GM21576 (cell line): ENCODE measurements around the gene GDPD5.
A peak's percentile ranks its signal among the peaks of the same experiment; 100 is the strongest.

ENCODE experiments used
- ATAC-seq: cut with Tn5 transposase; IDR thresholded peaks from one replicate; pipeline ENCODE4 v1.9.1; 2021; ENCODE audit warnings: mild to moderate bottlenecking, moderate library complexity; ENCODE audit not compliant: unreplicated experiment

The GDPD5 gene

DNA sequence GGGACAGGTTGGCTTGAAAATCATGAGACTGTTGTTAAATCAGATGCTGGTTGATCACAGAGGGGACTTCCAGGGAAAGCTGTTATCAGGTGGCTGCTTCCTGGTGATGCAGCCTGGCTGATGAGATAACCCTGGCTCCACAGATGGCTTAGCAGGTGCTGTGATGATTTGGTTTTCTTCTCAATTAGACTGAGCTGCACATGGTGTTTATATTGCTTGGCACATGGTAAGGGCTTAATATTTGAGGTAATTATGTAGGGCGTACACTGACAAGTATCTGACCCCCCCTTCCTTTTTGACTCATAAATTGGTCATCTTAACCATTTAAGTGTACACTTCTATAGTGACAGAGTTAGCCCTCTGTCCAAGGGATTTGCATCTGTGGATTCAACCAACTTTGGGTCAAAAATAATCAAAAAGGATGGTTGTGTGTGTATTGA lies 119.4 kb downstream of the GDPD5 start:
- no peak for ATAC-seq

DNA sequence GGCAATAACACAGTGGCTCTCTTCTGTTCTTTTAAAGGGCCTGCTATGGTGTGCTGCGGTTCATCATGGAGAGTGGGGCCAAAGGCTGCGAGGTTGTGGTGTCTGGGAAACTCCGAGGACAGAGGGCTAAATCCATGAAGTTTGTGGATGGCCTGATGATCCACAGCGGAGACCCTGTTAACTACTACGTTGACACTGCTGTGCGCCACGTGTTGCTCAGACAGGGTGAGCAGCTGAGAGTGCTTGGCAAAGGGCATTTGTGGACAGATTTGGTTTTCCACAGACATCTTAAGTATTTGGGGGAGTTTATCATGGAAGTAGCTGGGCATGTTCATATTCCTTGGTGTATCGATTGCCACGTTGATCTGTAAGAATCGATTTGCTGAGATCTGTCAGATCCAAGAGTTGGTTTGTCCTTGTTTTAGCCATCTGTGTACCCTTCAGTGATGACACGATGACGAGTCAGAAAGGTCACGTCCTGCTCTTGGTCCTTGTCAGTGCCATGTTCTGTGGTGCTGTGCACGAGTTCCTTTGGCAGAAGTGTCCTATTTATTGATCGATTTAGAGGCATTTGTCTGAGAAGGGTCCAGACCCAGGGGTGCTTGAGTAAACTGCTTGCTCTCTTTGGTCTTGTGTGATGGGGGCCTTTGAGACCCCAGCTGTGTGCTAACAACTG lies 121.6 kb downstream of the GDPD5 start:
- no peak for ATAC-seq

DNA sequence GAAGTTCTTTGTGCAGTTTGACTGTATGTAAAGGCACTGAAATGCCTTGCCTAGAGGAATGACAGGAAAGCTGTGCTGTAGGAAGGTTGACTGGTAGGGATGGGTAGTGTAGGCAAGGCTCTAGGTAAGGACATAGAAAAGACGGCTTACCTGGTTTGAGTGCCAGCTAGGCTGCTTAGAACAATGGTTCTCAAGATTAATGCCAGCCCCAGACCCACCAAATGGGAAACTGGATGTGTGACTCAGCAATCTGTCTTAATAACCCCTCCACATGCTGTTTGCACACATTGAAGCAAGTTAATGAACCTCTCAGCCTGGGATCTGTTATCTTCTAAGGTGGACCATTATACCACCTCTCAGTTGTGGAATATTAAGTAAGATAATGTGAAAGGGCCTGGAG lies 122.7 kb downstream of the GDPD5 start:
- ATAC-seq, result no peak

DNA sequence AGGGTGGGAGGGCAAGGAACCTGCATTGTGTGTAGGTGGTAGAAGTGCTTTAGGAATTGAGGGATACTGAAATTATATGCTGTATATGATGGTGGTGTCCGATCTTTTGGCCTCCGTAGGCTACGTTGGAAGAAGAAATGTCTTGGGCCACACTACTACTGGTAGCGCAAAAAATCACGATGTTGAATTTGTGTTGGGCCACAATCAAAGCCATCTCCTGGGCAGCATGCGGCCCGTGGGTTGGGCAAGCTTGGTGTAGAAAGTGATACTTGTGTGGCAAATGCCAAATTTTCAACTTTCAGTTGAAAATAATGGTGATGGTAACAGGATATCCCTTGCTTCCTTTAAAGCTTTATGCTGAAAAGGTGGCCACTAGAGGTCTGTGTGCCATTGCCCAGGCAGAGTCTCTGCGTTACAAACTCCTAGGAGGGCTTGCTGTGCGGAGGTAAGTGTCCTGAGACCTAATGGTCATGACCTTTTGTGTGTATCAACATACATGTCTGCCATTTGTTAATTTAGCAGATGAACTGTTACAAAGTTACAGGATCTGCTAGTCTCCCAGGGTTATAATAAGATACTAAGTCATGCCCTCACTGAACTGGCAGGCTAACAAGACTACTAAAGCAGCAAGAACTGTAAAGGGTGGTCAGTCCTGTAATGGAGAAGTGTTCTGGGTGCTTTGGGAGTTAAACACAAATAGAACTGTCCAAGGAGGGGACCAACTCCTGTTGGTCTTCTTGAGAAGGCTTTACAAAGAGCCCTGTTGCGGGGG lies 123.6 kb downstream of the GDPD5 start:
- ATAC-seq, result no peak

DNA sequence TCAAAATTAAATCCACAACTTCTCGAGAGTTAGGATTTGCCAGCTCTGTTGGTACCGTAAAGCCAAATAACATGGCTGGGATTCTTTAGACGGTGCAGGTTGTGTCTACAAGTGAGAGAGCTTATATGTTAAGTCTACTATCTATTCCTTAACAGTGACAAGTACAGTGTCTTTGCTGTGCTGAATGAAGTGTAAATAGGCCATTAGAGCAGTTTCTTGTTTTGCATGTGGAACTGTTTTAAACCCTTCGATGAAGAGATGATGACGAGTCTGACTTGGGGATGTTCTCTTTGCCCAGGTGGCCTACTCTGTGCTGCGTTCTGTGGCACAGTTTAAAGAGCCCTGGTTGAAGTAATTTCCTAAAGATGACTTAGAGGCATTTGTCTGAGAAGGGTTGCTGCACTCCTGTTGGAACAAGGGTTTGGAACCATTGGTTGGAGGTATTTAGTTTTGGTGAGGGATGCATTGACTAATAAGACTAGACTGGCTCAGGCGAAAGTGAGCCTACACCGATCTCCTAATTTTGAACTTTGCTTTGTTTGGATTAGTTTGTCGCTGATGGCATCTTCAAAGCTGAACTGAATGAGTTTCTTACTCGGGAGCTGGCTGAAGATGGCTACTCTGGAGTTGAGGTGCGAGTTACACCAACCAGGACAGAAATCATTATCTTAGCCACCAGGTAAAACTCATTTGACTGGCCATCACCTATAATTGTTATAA lies 125.4 kb downstream of the GDPD5 start:
- no peak for ATAC-seq

GRCh38 chr11:75399344-75400145 lies 126.2 kb downstream of the GDPD5 start, which contains the start of gene RPS3:
TSS of gene RPS3 (plus strand) at chr11:75399518. CDS start at chr11:75399548, 30 bp downstream.
- ATAC-seq, result peak; percentile 90

- ATAC-seq, result no peak
Observed at GRCh38 chr11:75398906-75399305, 126.8 kb downstream of the GDPD5 start.

DNA sequence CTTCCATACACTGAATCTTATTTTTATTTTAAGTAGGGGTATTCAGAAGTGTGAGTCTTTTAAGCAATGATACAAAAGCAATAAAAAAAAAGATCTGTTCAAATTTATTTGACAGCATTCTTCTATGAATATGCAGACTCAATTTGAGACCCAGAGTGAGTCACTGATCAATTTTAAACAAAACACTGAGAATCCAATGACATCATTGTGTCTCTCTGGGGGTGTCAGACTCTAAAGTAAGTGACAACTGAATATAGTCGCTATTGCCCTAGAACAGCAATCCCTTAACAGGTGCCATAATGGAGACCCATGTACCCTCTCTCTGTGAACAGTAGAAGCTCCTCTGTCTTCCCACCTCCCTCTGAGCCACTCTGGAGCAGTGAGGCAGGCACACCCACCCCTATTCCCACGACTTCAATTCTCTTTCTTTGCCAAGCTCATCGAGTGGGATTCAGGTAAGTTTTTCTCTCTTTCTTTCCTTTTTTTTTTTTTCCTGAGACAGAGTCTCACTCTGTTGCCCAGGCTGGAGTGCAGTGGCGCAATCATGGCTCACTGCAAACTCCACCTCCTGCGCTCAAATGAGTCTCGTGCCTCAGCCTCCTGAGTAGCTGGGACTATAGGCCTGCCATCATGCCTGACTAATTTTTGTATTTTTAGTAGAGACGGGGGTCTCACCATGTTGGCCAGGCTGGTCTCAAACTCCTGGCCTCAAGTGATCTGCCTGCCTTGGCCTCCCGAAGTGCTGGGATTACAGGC lies 131.5 kb downstream of the GDPD5 start:
- no peak for ATAC-seq

- ATAC-seq, result no peak
Observed at GRCh38 chr11:75389925-75390324, 135.8 kb downstream of the GDPD5 start.

GRCh38 chr11:75389276-75389605 lies 136.5 kb downstream of the GDPD5 start:
- no peak for ATAC-seq

DNA sequence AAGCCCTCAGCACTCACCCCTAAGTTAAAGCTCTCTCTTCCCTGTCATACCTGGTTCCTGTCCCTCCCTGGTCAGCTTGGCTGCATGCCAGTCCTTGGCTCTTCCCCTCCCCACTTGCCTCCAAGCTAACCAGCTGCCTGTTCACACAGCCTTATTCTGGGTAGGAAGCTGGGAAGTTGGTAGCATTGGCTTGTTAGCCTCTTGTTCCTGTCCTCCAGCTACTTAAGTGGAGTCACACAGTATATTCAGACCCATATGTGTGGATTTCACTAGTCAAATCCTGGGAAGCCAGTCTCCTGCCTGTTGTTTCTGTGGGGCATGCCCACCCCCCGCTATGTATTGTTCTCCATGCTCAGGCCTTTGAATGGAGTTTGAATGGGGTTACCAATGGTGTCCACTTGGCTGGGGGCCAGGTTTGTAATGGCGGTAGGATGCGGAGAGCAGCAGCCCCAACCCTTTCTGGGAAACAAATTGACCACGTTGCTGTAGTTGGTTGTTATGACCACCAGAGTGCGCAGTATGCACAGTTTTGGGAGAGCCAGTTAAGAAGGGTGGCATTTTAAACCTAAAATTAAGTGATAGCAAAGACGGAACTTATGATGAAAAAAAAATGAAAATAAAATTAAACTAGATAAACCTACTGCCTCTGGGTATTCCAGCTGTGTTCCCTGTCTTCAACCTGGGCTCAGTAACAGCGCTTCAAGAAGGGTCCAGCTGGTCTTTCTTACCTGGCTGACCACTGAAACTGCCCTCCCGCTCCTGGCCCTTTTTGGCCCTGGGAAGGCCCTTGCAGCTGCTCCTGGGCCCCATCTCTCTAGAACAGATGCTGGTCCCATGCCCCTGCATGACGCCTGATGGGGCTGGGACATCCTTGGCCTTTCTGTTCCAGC lies 137.1 kb downstream of the GDPD5 start:
- no peak for ATAC-seq

DNA sequence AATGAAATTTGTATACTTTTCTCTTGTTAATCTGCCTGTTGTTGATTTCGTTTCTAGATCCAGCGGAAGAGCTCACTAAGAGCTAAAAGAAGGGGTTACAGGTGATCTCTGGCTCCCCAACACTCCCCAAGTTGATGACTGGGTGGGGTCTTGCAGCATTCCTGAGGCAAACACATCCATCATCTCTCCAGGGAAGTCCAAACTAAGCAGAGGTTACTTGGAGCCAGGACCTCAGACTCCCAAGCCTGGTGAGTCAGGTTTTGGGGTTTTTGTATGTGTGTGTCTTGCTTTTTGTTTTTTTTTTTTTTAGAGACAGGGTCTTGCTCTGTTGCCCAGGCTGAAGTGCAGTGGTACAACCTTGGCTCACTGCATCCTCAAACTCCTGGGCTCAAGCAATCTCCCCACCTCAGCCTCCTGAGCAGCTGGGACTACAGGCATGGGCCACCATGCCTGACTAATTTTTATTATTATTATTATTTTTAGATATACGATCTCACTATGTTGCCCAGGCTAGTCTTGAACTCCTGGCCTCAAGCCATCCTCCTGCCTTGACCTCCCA lies 137.9 kb downstream of the GDPD5 start:
- ATAC-seq, result no peak

DNA sequence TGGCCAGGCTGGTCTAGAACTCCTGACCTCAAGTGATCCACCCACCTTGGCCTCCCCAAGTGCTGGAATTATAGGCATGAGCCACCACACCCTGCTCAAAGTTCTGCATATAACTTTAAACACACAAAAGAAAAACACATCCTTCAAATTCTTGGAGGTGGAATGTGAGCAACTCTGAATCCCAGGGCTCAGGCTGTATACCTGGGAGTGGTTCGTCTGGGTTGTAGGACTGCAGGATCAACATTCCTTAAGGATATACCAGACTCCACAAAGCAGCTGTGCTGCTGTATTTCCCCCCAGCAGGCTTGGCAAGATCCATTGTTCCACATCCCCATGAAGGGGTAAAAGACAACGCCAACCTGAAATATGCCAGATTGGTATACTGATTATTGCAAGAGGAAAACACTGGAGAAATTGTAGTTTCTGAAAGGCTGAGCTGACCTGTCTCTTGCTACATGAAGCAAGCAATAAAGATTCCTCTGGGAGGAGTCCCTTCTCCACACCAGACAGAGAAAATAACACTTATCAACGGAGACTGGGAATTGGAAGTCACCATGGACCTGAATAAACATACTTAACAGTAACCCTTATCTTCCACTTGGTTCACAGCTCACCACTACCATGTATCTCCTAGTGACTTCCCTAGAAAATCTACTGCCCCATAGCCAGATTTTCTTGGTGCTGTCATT lies 138.7 kb downstream of the GDPD5 start:
- no peak for ATAC-seq
